NCI-H2227 (cell line): ENCODE results near the gene PLEKHB2.
"Not testable (repeated sequence)": the region's sequence is repeated elsewhere in the genome, so short reads cannot be mapped to it uniquely, and the experiment has no call there.

Experiments
- DNase-seq: peaks from one replicate; lab custom pipeline; 2025; ENCODE audit not compliant: unreplicated experiment; lab: John Stamatoyannopoulos, UW

PLEKHB2 gene

GRCh38 chr2:131105156-131105949, at the start of gene PLEKHB2:
TSS of gene PLEKHB2 (plus strand) at chr2:131105336. CDS start at chr2:131120942, 15,606 bp downstream.
- peak; percentile 97 for DNase-seq

GRCh38 chr2:131056204-131056931, 48.8 kb upstream of the PLEKHB2 start:
- DNase-seq: no peak

GRCh38 chr2:131056932-131057287, 48.2 kb upstream of the PLEKHB2 start:
- no peak for DNase-seq

- no peak for DNase-seq
Measured at GRCh38 chr2:131058214-131058843, 46.8 kb upstream of the PLEKHB2 start.

GRCh38 chr2:131058920-131059319, 46.2 kb upstream of the PLEKHB2 start:
- DNase-seq: no peak

- no peak for DNase-seq
Measured at GRCh38 chr2:131063501-131064283, 41.4 kb upstream of the PLEKHB2 start.

GRCh38 chr2:131064589-131065512, 40.3 kb upstream of the PLEKHB2 start:
- DNase-seq: peak; percentile 37

- DNase-seq: no peak
Measured at GRCh38 chr2:131067465-131068125, 37.5 kb upstream of the PLEKHB2 start.

- not testable (repeated sequence) for DNase-seq
Measured at GRCh38 chr2:131068172-131068571, 37.0 kb upstream of the PLEKHB2 start.

GRCh38 chr2:131075578-131075977, 29.6 kb upstream of the PLEKHB2 start:
- DNase-seq: not testable (repeated sequence)

GRCh38 chr2:131076707-131077106, 28.4 kb upstream of the PLEKHB2 start:
- no peak for DNase-seq

GRCh38 chr2:131077182-131077846, 27.8 kb upstream of the PLEKHB2 start:
- DNase-seq: no peak

- DNase-seq: no peak
Measured at GRCh38 chr2:131077966-131078365, 27.2 kb upstream of the PLEKHB2 start.

- not testable (repeated sequence) for DNase-seq
Measured at GRCh38 chr2:131079931-131080330, 25.2 kb upstream of the PLEKHB2 start.

- no peak for DNase-seq
Measured at GRCh38 chr2:131081190-131081589, 23.9 kb upstream of the PLEKHB2 start.

- DNase-seq: no peak
Measured at GRCh38 chr2:131085646-131086045, 19.5 kb upstream of the PLEKHB2 start.

- DNase-seq: peak; percentile 55
Measured at GRCh38 chr2:131092458-131093005, 12.6 kb upstream of the PLEKHB2 start.

GRCh38 chr2:131093006-131093695, 12.0 kb upstream of the PLEKHB2 start, which contains the start of gene FAM168B:
TSS of gene FAM168B (minus strand) at chr2:131093460. CDS start at chr2:131082646, 10,814 bp downstream.
- peak; percentile 98 for DNase-seq
